Left ventricle myocardium inferior (tissue), 1 donor: ENCODE measurements around the gene VNN1. TPM values are rescaled to one million over a fixed set of nuclear protein-coding genes. Genes with fewer than 3 reads are reported as not detected.

Experiments used
- DNase-seq: peaks from one replicate; pipeline ENCODE4 v3.0.0-alpha.2; 2020
- H3K27ac ChIP-seq: fragments of 200-600 bp; replicated peaks from 2 replicates; pipeline ENCODE4 v1.8.0; 2021
- H3K27me3 ChIP-seq: fragments of 200-600 bp; 2 replicates; pipeline ENCODE4 v1.8.0; 2021; ENCODE audit warnings: low read depth
- H3K36me3 ChIP-seq: fragments of 200-600 bp; 2 replicates; pipeline ENCODE4 v1.8.0; 2021
- H3K4me1 ChIP-seq: fragments of 200-600 bp; 2 replicates; pipeline ENCODE4 v1.8.0; 2021
- H3K4me3 ChIP-seq: fragments of 200-600 bp; 2 replicates; pipeline ENCODE4 v1.8.0; 2021; ENCODE audit warnings: mild to moderate bottlenecking, moderate library complexity
- H3K9me3 ChIP-seq: fragments of 200-600 bp; replicated peaks from 2 replicates; pipeline ENCODE4 v1.8.0; 2021
- CTCF ChIP-seq: fragments of 200-600 bp; IDR thresholded peaks from 2 replicates; pipeline ENCODE4 v1.8.0; 2021; ENCODE audit warnings: antibody characterized with exemption, mild to moderate bottlenecking, borderline replicate concordance
- intact Hi-C: fragments of 100-400 bp; cut with micrococcal nuclease; formaldehyde crosslinking; loops from one replicate; pipeline ENCODE4 v1.11.0; 2022
- total RNA-seq: library from RNA; stranded (reverse); fragmentation: NEBNext Ultra II Directional; extraction: Animal tissue kit (Norgen Biotek cat#: 25700); gene quantifications from one replicate; pipeline ENCODE4 v1.2.1, GENCODE V29; 2021
- donor health status: DM: no; HTN: yes; CAD: no; lungs with severe emphysema.

The VNN1 gene
- total RNA-seq, 1 donor from 2014 or later = 1.1 TPM

GRCh38 chr6:132663661-132664060, 50.2 kb downstream of the VNN1 start:
- Histone ChIP-seq H3K4me3 (no peak overlapping the region), H3K9me3 (peaks cover 8% of the 10 kb centered on the region), H3K27me3 (no peaks in the 10 kb centered on the region), H3K36me3 (no peaks in the 10 kb centered on the region), H3K4me1 (no peaks in the 10 kb centered on the region), H3K27ac (no peak overlapping the region)
- DNase-seq = no peak
- no peak for TF ChIP-seq CTCF
- intact Hi-C loops = no loop called here

- no peaks in the 10 kb centered on the region for H3K4me1 ChIP-seq
- TF ChIP-seq CTCF = no peak
- no peak overlapping the region for H3K27ac ChIP-seq
- H3K27me3 ChIP-seq = no peaks in the 10 kb centered on the region
- intact Hi-C loops = no loop called here
- H3K36me3 ChIP-seq = no peaks in the 10 kb centered on the region
- DNase-seq = no peak
- peaks cover 8% of the 10 kb centered on the region for H3K9me3 ChIP-seq
- H3K4me3 ChIP-seq = no peak overlapping the region
These were observed 51.9 kb downstream of the VNN1 start for GRCh38 chr6:132661906-132662305.

GRCh38 chr6:132659082-132659481, 54.8 kb downstream of the VNN1 start, which contains the start of gene TAAR1:
Gene TAAR1, minus strand, starts transcription at chr6:132659182. Its CDS starts 13,179 bp downstream, at chr6:132646003.
- intact Hi-C loops = no loop called here
- no peaks in the 10 kb centered on the region for H3K36me3 ChIP-seq
- no peaks in the 10 kb centered on the region for H3K27me3 ChIP-seq
- H3K9me3 ChIP-seq = no peaks in the 10 kb centered on the region
- H3K4me3 ChIP-seq = no peak within 1 kb of the TSS
- H3K27ac ChIP-seq = no peak within 1 kb of the TSS
- DNase-seq = no peak
- no peaks in the 10 kb centered on the region for H3K4me1 ChIP-seq
- TF ChIP-seq CTCF = no peak

DNA sequence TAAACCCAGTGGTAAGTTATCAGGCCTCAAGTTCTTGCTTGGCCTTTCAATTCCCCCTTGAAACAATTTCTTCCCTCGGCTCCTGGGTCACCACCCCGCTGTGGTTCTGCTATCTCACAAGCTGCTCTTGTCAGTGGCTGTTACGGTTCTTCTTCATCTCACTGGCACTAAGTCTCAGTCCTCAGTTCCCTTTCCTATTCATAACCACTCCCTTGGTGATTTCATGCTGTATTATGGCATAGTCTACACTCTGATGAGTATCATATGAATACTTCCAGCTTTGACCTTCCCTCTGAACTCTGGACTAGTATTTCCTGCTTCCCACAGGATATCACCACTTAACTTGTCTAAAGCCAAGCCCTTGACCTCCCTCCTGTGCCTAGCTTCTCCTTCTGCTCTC, 62.8 kb downstream of the VNN1 start:
- no peaks in the 10 kb centered on the region for H3K36me3 ChIP-seq
- H3K9me3 ChIP-seq = no peaks in the 10 kb centered on the region
- no peaks in the 10 kb centered on the region for H3K27me3 ChIP-seq
- intact Hi-C loops = no loop called here
- no peak overlapping the region for H3K4me3 ChIP-seq
- no peak for DNase-seq
- no peak overlapping the region for H3K27ac ChIP-seq
- TF ChIP-seq CTCF = no peak
- no peaks in the 10 kb centered on the region for H3K4me1 ChIP-seq

DNA sequence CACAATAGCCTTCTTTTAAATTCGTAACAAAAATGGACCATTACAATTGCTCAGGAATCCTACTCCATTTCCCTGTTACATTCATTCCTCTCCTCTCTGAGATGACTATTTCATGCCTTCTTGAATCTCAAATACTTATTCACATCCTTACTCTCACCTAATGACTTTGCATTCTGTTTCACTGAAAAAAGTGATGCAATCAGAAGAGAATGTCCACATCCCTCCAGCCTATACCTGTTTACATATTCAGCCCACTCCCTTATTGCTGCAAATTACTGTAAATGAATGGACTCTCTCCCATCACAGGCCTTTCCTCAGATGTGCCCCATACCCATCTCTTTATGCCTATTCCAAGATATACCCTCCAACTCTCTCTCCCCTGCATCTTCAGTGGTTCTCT, 63.4 kb downstream of the VNN1 start:
- no peak for DNase-seq
- intact Hi-C loops = no loop called here
- Histone ChIP-seq H3K27ac (no peak overlapping the region), H3K9me3 (no peaks in the 10 kb centered on the region), H3K4me1 (no peaks in the 10 kb centered on the region), H3K4me3 (no peak overlapping the region), H3K36me3 (no peaks in the 10 kb centered on the region), H3K27me3 (no peaks in the 10 kb centered on the region)
- no peak for TF ChIP-seq CTCF

DNA sequence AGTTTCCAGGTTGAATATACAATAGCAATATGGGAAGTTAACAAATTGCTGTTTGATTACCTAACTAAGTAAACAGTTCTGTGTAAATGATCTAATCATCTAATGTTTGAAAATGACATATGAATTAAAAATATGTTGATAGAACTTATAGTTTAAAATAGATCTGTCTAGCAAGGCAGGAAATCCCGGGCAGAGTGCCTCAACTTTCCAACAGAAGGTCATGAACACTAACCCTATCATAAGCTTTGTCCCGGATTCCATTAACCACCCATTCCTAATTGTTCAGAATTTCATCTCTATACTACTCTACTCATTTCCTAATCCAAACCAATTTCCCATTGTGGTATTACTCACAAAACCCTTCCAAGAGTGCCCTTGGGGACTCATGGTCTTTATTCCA, 65.0 kb downstream of the VNN1 start:
- no peaks in the 10 kb centered on the region for H3K9me3 ChIP-seq
- H3K36me3 ChIP-seq = no peaks in the 10 kb centered on the region
- no peaks in the 10 kb centered on the region for H3K27me3 ChIP-seq
- no peak for DNase-seq
- no peaks in the 10 kb centered on the region for H3K4me1 ChIP-seq
- no peak overlapping the region for H3K4me3 ChIP-seq
- no peak overlapping the region for H3K27ac ChIP-seq
- intact Hi-C loops = no loop called here
- TF ChIP-seq CTCF = no peak
